ENCODE results near the gene COMMD6. TPM values are rescaled to one million over a fixed set of nuclear protein-coding genes. Genes with fewer than 3 reads are reported as not detected.

COMMD6 gene
- total RNA-seq, 1 experiment from 2014 or later, result 131 TPM

DNA sequence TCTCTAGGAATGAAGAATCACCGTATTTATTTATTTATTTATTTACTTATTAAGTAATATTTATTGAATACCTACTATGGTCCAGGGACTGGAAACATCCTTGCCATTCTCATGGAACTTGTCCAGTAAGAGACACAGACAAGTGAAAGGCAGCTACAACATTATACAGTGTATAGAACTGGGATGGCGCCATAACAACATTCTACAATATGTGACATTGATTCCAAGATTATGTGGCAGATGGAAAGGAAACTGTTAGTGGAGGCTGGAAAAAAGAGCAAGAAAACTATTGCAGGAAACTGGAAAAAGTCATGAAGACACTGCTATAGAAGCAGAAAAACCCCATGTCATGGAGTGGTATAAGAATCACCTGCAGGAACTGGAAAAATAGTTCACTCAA, 46.3 kb downstream of the COMMD6 start:
- H3K27me3 ChIP-seq (ENCODE audit: insufficient read depth, low read length), result no peaks in the 10 kb centered on the region
- H2BK120ac ChIP-seq (ENCODE audit: low read depth, low read length, poor library complexity, severe bottlenecking), result no peak overlapping the region
- H3K4ac ChIP-seq (ENCODE audit: low read depth, low read length), result no peak overlapping the region
- no peak overlapping the region for H3T11ph ChIP-seq (ENCODE audit: low read length)
- no peak overlapping the region for H2BK20ac ChIP-seq (ENCODE audit: low read depth, low read length, poor library complexity, severe bottlenecking)
- no peak for DNase-seq
- Mint-ChIP-seq H3K27me3 (ENCODE audit: low read depth) (peaks cover 2% of the 10 kb centered on the region), H3K27ac (no peak overlapping the region), H3K9me3 (no peaks in the 10 kb centered on the region), H3K4me1 (peaks cover 0 to under 1% of the 10 kb centered on the region in 2 experiments; a peak in 1 of 4 replicates), H3K4me3 (no peak overlapping the region), H3K36me3 (ENCODE audit: insufficient read depth in 1 of 3, low read depth in 3 of 3) (no peaks in the 10 kb centered on the region)
- no peak overlapping the region for H4K5ac ChIP-seq (ENCODE audit: insufficient read length, low read depth, low read length)
- H3K18ac ChIP-seq (ENCODE audit: insufficient read length, low read depth, low read length), result no peak overlapping the region
- no peak overlapping the region for H3K14ac ChIP-seq (ENCODE audit: insufficient read depth, low read length)
- H3K27ac ChIP-seq (ENCODE audit: insufficient read length, low read depth, low read length), result no peak overlapping the region
- no peaks in the 10 kb centered on the region for H3K4me1 ChIP-seq (ENCODE audit: insufficient read depth, low read length)
- no peak overlapping the region for H2BK5ac ChIP-seq (ENCODE audit: insufficient read length, low read length)
- H4K8ac ChIP-seq (replicated peaks; ENCODE audit: insufficient read length, low read depth, low read length), result no peak overlapping the region
- H2BK15ac ChIP-seq (ENCODE audit: low read depth, low read length), result no peak overlapping the region
- H3K79me1 ChIP-seq (ENCODE audit: insufficient read depth, low read depth, low read length, poor library complexity, severe bottlenecking), result no peaks in the 10 kb centered on the region
- no peaks in the 10 kb centered on the region for H4K20me1 ChIP-seq (ENCODE audit: control insufficient read depth, insufficient read depth, insufficient read length)
- no peak overlapping the region for H3K9ac ChIP-seq (ENCODE audit: extremely low read depth, insufficient read length, low read length)
- no peaks in the 10 kb centered on the region for H3K9me3 ChIP-seq (ENCODE audit: control insufficient read depth, low read depth, low read length)
- H3K79me2 ChIP-seq (ENCODE audit: insufficient read depth, low read length), result no peaks in the 10 kb centered on the region
- no peaks in the 10 kb centered on the region for H3K23me2 ChIP-seq (ENCODE audit: insufficient read length, low read depth, low read length, poor library complexity, severe bottlenecking)
- H2AFZ ChIP-seq (ENCODE audit: low read length), result no peak overlapping the region
- WGBS (ENCODE audit: extremely low coverage, insufficient read length, low lambda C conversion rate), result no CpG with 5 or more reads among the region's 2 CpGs
- H3K23ac ChIP-seq (ENCODE audit: insufficient read length, low read depth, low read length), result no peak overlapping the region
- TF ChIP-seq, protein P1, sequence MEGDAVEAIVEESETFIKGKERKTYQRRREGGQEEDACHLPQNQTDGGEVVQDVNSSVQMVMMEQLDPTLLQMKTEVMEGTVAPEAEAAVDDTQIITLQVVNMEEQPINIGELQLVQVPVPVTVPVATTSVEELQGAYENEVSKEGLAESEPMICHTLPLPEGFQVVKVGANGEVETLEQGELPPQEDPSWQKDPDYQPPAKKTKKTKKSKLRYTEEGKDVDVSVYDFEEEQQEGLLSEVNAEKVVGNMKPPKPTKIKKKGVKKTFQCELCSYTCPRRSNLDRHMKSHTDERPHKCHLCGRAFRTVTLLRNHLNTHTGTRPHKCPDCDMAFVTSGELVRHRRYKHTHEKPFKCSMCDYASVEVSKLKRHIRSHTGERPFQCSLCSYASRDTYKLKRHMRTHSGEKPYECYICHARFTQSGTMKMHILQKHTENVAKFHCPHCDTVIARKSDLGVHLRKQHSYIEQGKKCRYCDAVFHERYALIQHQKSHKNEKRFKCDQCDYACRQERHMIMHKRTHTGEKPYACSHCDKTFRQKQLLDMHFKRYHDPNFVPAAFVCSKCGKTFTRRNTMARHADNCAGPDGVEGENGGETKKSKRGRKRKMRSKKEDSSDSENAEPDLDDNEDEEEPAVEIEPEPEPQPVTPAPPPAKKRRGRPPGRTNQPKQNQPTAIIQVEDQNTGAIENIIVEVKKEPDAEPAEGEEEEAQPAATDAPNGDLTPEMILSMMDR (conservative IDR thresholded peaks at IDR 0.05), result no peak
- no peak overlapping the region for H3K56ac ChIP-seq (ENCODE audit: insufficient read length, low read depth, low read length)
- H3K4me2 ChIP-seq (ENCODE audit: insufficient read depth, insufficient read length, low read length), result no peak overlapping the region
- no peak overlapping the region for H2AK5ac ChIP-seq (ENCODE audit: insufficient read length, low read length)
- H4K91ac ChIP-seq (ENCODE audit: insufficient read length, low read depth, low read length), result no peak overlapping the region
- H2BK12ac ChIP-seq (ENCODE audit: insufficient read length, low read depth, low read length), result no peak overlapping the region

All from H9 (cell line).